ENCODE measurements around the gene STEAP4.

DNA sequence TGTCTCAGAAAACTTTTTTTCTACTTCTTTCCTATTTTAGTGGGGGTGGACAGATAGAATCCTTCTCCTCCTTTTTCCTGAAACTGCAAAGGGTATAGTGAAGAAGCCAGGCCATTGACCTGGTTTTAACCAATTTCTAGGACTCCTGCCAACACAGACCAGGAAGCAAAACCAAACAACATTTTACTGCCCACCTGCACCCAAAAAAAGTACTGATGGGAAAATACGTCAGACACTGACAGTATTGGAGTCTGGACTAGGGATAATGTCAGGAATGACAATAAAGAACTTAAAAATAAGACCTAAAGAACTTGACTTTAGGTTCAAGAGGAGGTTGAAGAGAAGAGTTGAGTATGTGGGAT is 5.0 kb upstream of the STEAP4 start:
- TF ChIP-seq CBFB (CRISPR knock-in tag; IDR thresholded peaks at IDR 0.05; ENCODE audit: low read depth) (no peak), ZNF138 (CRISPR knock-in tag; conservative IDR thresholded peaks at IDR 0.05) (no peak)
- TF ChIP-seq, protein P1, sequence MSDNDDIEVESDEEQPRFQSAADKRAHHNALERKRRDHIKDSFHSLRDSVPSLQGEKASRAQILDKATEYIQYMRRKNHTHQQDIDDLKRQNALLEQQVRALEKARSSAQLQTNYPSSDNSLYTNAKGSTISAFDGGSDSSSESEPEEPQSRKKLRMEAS (CRISPR knock-in tag; IDR thresholded peaks at IDR 0.05), result no peak
- TF ChIP-seq, protein P2, sequence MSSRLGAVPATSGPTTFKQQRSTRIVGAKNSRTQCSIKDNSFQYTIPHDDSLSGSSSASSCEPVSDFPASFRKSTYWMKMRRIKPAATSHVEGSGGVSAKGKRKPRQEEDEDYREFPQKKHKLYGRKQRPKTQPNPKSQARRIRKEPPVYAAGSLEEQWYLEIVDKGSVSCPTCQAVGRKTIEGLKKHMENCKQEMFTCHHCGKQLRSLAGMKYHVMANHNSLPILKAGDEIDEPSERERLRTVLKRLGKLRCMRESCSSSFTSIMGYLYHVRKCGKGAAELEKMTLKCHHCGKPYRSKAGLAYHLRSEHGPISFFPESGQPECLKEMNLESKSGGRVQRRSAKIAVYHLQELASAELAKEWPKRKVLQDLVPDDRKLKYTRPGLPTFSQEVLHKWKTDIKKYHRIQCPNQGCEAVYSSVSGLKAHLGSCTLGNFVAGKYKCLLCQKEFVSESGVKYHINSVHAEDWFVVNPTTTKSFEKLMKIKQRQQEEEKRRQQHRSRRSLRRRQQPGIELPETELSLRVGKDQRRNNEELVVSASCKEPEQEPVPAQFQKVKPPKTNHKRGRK (CRISPR knock-in tag; IDR thresholded peaks at IDR 0.05; ENCODE audit: borderline replicate concordance), result no peak
